DMS53 (cell line): ENCODE data around the gene FREM2.

Source experiments
- DNase-seq: peaks from one replicate; lab custom pipeline; 2025; lab: John Stamatoyannopoulos, UW

Gene FREM2

DNA sequence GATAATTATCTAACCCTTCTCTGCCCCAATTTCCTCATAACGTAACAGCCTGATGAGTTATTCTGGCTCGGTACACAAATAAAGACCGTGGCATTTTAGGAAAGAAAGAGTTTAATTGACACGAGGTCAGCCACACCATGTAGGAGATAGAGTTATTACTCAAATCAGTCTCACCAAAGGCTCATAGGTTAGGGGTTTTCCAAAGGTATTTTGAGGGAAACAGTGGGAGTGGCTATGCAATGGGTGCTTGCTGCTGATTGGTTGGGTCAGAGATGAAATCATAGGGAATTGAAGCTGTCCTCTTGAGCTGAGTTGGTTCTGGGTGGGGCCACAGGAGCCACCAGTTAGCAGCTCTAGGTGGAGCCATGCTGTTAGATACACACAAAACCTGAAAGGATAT lies 137.5 kb downstream of the FREM2 start:
- peak; percentile 7 for DNase-seq

DNA sequence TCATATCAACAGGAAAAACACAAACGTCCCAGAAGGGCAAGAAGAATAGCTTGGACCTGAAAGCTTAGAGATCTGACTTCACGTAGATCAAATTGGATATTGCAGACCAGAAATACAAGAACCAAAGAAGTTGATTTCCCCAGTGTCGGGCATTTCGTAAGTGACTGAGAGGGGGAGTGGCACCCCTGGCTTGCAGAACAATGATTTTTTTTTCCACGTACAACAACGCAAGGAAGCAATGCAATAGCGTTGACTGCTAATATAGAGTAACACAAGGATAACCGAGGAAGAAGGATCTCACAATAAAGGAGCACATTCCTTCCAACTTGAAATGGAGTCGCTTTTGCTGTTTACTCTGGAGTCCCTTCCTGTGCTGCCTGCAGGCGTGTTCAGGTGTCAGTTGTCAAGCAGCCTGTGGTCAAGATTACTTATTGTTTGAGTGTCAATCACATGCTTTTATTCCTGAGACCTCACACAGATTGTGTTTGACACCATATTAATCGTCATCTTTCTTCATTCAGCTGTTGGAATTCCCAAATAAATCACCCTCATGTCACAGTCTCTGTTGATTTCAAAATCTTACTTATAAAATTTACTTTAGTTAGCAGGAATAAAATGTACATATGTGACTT lies 139.4 kb downstream of the FREM2 start:
- DNase-seq, result no peak

- no peak for DNase-seq
Observed at GRCh38 chr13:38830442-38831045, 143.7 kb downstream of the FREM2 start.

GRCh38 chr13:38844581-38844980 lies 157.7 kb downstream of the FREM2 start:
- no peak for DNase-seq

GRCh38 chr13:38848360-38848759 lies 161.5 kb downstream of the FREM2 start:
- DNase-seq, result no peak

GRCh38 chr13:38849315-38849714 lies 162.4 kb downstream of the FREM2 start:
- no peak for DNase-seq

- no peak for DNase-seq
Observed at GRCh38 chr13:38850868-38851626, 164.2 kb downstream of the FREM2 start.

- no peak for DNase-seq
Observed at GRCh38 chr13:38854226-38854625, 167.3 kb downstream of the FREM2 start.

- no peak for DNase-seq
Observed at GRCh38 chr13:38856065-38856464, 169.2 kb downstream of the FREM2 start.

GRCh38 chr13:38862443-38862842 lies 175.6 kb downstream of the FREM2 start:
- no peak for DNase-seq

DNA sequence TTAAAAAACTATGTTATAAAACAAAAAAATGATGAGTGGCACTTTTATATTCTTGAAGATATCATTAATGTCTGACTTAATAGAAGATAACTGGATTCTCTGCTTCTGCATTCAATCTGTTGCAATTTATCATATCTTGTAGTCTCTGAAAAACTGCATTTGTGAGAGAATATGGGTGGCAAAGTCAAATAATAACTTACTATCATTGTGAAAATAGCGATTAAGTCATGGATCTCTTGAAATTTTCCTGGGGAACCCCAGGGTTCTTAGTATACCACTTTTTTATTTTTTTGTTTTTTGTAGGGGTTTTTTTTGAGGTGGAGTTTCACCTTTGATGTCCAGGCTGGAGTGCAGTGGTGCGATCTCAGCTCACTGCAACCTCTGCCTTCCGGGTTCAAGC lies 176.7 kb downstream of the FREM2 start:
- DNase-seq, result no peak

DNA sequence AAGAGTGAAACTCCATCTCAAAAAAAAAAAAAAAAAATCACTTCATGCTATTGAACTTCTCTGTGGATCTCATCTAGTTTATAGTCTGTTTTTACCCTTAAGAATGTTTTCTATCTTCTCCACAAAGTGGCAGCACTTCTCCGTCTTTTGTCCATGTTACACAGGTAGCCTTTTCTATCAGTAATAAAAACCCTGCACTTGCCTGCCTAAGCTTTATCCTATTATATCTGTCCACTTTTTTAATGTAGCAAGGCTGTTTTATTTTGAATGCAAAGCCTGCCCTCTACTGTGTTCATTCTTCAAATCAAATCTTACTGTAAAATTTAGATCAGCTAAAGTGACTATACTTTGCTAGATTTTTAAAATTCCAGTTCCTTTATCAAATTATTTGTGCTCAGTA lies 179.8 kb downstream of the FREM2 start:
- DNase-seq, result peak; percentile 45

GRCh38 chr13:38868399-38868798 lies 181.5 kb downstream of the FREM2 start:
- no peak for DNase-seq

DNA sequence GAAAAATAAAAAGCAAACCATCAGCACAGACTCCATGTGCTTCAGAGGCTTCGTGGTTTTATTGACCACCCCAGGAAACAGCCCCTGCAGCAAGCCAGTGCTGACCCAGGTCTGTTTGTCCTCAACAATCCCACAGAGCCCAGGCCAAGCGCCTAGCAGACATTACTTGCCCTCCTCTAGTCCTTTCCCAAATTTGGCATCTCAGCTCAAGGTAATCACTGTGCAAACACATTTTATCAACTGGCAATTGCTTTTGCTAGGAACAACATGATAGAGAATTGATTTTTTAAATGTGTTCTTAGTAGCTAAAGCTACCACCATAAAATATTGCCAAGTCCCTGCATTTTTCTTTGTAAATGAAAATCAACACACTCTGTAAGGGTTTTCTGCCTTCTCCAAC lies 182.0 kb downstream of the FREM2 start:
- no peak for DNase-seq

DNA sequence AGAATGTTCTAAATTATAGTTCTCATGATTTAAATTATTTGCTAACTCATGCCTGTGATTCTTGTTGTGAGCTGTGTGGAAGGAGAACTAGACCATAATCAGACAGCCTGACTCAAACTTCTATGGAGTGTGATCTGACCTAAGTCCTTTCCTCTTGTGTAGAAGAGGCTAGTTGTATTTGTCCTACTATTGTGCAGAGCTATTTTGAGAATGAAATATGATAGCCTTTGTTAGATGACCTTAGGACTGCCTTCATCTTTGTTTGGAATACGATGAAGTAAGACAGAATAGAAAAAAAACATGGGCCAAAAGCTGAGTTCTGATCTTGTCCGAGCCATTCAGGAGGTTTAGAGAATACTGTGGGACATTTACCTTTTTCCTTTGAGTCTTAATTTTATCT lies 184.4 kb downstream of the FREM2 start:
- peak; percentile 78 for DNase-seq

- DNase-seq, result peak; percentile 63
Observed at GRCh38 chr13:38872693-38873092, 185.8 kb downstream of the FREM2 start.

GRCh38 chr13:38875186-38875875 lies 188.5 kb downstream of the FREM2 start:
- no peak for DNase-seq

DNA sequence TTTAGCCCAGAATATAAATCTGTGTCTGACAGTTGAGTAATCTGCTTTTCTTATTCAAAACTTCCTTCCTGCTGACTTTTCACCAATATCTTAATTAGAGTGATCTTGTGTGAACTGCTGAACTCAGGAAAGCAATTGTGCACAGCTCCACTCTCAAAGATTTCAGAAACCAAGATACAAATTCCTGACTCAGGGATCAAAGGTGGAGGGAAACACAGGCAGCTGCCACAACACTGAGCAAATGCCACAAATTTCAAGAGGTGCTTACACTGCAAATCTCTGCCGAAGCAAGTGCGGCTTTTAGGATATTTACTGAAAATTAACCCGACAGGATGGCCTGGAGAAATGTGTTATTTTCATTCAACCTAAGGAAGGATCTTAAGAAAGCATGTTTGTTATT lies 192.4 kb downstream of the FREM2 start:
- DNase-seq, result no peak

DNA sequence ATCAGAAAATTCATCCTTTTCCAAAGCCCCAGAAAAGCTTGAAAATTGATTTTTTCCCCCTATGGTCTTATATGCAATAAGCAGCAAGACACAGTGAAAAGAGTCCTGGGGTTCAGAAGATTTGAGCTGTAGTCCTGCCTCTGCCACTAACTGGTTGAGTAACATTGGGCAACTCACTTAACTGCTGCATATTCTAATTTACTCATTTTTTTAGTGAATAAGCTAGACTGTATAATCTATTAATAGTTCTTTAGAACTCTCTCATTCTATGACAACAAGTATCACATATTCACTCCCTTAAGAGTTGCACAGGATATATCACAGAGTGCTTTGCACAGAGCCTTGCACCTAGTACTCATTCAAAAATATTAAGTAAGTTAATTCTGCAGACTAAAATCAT lies 192.9 kb downstream of the FREM2 start:
- no peak for DNase-seq

- no peak for DNase-seq
Observed at GRCh38 chr13:38880397-38880796, 193.5 kb downstream of the FREM2 start.

DNA sequence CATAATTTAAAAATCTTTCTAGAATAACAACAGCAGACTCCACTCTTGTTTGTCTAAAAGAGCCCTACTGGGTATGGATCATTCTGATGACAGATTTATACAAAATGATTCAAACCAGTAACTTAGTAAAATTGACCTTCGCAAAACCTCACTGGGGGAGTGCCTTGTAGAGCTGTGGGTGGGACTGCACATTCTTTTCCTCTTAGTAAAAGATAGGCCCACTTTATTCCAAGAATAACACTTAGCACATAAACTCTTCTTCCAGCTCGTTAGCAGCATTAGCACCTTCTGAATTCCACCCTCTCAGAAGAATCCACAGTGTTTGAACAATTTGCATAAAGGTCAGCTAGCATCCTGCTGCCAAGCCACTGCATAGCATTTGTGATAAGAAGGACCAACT lies 196.9 kb downstream of the FREM2 start:
- no peak for DNase-seq

GRCh38 chr13:38888309-38888708 lies 201.4 kb downstream of the FREM2 start:
- DNase-seq, result peak; percentile 21

- DNase-seq, result no peak
Observed at GRCh38 chr13:38895075-38895474, 208.2 kb downstream of the FREM2 start.
